Neural progenitor cell (in vitro differentiated cells): ENCODE results near the gene CHST15. TPM values are rescaled to one million over a fixed set of nuclear protein-coding genes. Genes with fewer than 3 reads are reported as not detected.

Experiments used
- DNase-seq: peaks from one replicate; pipeline ENCODE4 v3.0.0-alpha.2; 2016; ENCODE audit warnings: low spot score
- H2AFZ ChIP-seq: fragments of 200-600 bp; sonication (generic); replicated peaks from 2 replicates; pipeline ENCODE4 v1.6.1; 2016; ENCODE audit warnings: antibody characterized with exemption
- H3F3A ChIP-seq: fragments of 200-600 bp; sonication (generic); 2 replicates; pipeline ENCODE4 v1.6.1; 2016; ENCODE audit warnings: antibody characterized with exemption, low read depth
- H3K27ac ChIP-seq: fragments of 200-600 bp; sonication (generic); 2 replicates; pipeline ENCODE4 v1.5.1; 2016; ENCODE audit warnings: mild to moderate bottlenecking
- H3K27me3 ChIP-seq: fragments of 200-600 bp; sonication (generic); 2 replicates; pipeline ENCODE4 v1.6.1; 2016; ENCODE audit warnings: mild to moderate bottlenecking, moderate library complexity
- H3K36me3 ChIP-seq: fragments of 200-600 bp; sonication (generic); 2 replicates; pipeline ENCODE4 v1.5.1; 2016
- H3K4me1 ChIP-seq: fragments of 200-600 bp; sonication (generic); 2 replicates; pipeline ENCODE4 v1.6.1; 2016; ENCODE audit warnings: mixed run types
- H3K4me2 ChIP-seq: fragments of 200-600 bp; sonication (generic); 2 replicates; pipeline ENCODE4 v1.6.1; 2016
- H3K4me3 ChIP-seq: fragments of 200-600 bp; sonication (generic); 2 replicates; pipeline ENCODE4 v1.5.1; 2016
- H3K79me2 ChIP-seq: fragments of 200-600 bp; sonication (generic); 2 replicates; pipeline ENCODE4 v1.6.1; 2016; ENCODE audit warnings: low read depth
- H3K9ac ChIP-seq: fragments of 200-600 bp; sonication (generic); 2 replicates; pipeline ENCODE4 v1.6.1; 2016
- H3K9me3 ChIP-seq: fragments of 200-600 bp; sonication (generic); 2 replicates; pipeline ENCODE4 v1.5.1; 2016; ENCODE audit warnings: low read depth
- H4K20me1 ChIP-seq: fragments of 200-600 bp; sonication (generic); 2 replicates; pipeline ENCODE4 v1.6.1; 2016; ENCODE audit warnings: low read depth
- H3K27ac Mint-ChIP-seq: 3 replicates; pipeline ENCODE4 v1.8.0; 2021; ENCODE audit warnings: mixed read lengths
- H3K27me3 Mint-ChIP-seq: 2 replicates; pipeline ENCODE4 v1.8.0; 2022; ENCODE audit warnings: low read depth, mild to moderate bottlenecking, inconsistent platforms, moderate library complexity, mixed read lengths; ENCODE audit not compliant: insufficient read depth
- H3K36me3 Mint-ChIP-seq: 3 replicates; pipeline ENCODE4 v1.8.0; 2021; ENCODE audit warnings: mixed read lengths
- H3K4me1 Mint-ChIP-seq: 3 replicates; pipeline ENCODE4 v1.8.0; 2021; ENCODE audit warnings: mixed read lengths
- H3K4me3 Mint-ChIP-seq: 3 replicates; pipeline ENCODE4 v1.8.0; 2021; ENCODE audit warnings: mild to moderate bottlenecking, moderate library complexity, mixed read lengths
- H3K9me3 Mint-ChIP-seq: 3 replicates; pipeline ENCODE4 v1.8.0; 2020; ENCODE audit warnings: mixed read lengths
- EZH2 ChIP-seq: fragments of 200-600 bp; sonication (generic); IDR thresholded peaks from 2 replicates; pipeline ENCODE4 v1.6.1; 2017; ENCODE audit warnings: antibody characterized with exemption, mild to moderate bottlenecking, moderate library complexity
- EZH2phosphoT487 ChIP-seq: fragments of 200-600 bp; sonication (generic); IDR thresholded peaks from 2 replicates; pipeline ENCODE4 v1.6.1; 2017; ENCODE audit warnings: antibody characterized with exemption
- total RNA-seq: library from RNA; depleted of rRNA; stranded (reverse); fragments of >200 nt; gene quantifications from 2 replicates; pipeline ENCODE4 v1.2.3, GENCODE V29; 2015; ENCODE audit warnings: low replicate concordance
- TF ChIP-seq, protein P1 (sequence below): fragments of 200-600 bp; sonication (generic); IDR thresholded peaks from 2 replicates; pipeline ENCODE4 v1.5.1; 2017; ENCODE audit warnings: antibody characterized with exemption, mild to moderate bottlenecking

CHST15 gene
- total RNA-seq, 1 donor from 2014 or later, result 0.54 TPM

DNA sequence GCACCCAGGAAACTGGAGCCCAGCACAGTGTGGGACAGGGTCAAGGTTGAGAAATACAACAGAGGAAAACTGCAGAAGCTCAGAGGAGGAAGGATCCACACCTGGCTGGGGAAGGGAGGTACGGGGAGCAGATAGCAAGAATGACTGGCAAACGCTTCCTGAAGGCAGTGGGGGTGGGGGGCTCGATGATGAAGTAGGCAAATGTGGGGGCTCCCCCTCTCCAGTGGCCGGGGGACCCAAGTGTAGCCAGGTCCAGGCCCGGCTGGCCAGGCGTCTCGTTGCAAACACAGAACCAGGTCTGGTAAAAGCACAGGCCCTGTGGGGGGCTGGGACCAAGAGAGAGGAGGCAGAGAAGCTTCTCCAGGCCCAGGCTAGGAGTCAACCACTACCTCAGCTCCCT is 7.7 kb downstream of the CHST15 start:
- H3K27ac Mint-ChIP-seq, result peak overlapping the region; percentile 57
- no peak for DNase-seq
- Histone ChIP-seq H3K27ac (no peak overlapping the region), H2AFZ (no peak overlapping the region), H3K9ac (no peak overlapping the region), H3K9me3 (no peaks in the 10 kb centered on the region), H3K4me2 (no peak overlapping the region), H3K79me2 (no peaks in the 10 kb centered on the region), H4K20me1 (no peaks in the 10 kb centered on the region), H3K4me1 (no peaks in the 10 kb centered on the region), H3F3A (no peaks in the 10 kb centered on the region), H3K27me3 (peaks cover 25% of the 10 kb centered on the region), H3K36me3 (no peaks in the 10 kb centered on the region), H3K4me3 (no peak overlapping the region)
- H3K36me3 Mint-ChIP-seq, result peaks cover 17% of the 10 kb centered on the region
- H3K27me3 Mint-ChIP-seq, result peaks cover 17% of the 10 kb centered on the region
- TF ChIP-seq, protein P1, sequence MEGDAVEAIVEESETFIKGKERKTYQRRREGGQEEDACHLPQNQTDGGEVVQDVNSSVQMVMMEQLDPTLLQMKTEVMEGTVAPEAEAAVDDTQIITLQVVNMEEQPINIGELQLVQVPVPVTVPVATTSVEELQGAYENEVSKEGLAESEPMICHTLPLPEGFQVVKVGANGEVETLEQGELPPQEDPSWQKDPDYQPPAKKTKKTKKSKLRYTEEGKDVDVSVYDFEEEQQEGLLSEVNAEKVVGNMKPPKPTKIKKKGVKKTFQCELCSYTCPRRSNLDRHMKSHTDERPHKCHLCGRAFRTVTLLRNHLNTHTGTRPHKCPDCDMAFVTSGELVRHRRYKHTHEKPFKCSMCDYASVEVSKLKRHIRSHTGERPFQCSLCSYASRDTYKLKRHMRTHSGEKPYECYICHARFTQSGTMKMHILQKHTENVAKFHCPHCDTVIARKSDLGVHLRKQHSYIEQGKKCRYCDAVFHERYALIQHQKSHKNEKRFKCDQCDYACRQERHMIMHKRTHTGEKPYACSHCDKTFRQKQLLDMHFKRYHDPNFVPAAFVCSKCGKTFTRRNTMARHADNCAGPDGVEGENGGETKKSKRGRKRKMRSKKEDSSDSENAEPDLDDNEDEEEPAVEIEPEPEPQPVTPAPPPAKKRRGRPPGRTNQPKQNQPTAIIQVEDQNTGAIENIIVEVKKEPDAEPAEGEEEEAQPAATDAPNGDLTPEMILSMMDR, result no peak
- no peak for TF ChIP-seq EZH2phosphoT487
- no peak for TF ChIP-seq EZH2
- no peak overlapping the region for H3K4me3 Mint-ChIP-seq
- H3K9me3 Mint-ChIP-seq, result peaks cover 5% of the 10 kb centered on the region
- peaks cover 52% of the 10 kb centered on the region for H3K4me1 Mint-ChIP-seq

DNA sequence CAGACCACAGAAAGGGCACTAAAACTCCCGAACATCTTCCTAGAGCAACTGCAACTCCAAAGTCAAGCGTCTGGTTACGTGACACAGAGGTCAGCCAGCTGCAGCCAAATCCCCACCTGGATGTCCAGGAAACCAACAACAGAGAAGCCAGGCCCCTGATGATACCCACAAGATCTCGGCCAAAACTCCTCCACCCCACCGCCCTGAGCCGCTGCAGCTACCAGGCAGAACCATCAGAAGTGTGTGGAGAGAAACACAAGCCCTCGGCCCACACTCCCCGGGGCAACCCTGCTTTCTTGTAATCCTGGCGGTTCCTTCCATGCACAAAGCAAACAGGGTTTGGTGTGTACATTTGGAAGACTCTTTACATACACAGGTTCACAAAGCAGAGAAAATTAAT is 8.7 kb downstream of the CHST15 start:
- TF ChIP-seq EZH2, result no peak
- no peak for TF ChIP-seq EZH2phosphoT487
- TF ChIP-seq, protein P1, result no peak
- H3K4me3 ChIP-seq, result no peak overlapping the region

DNA sequence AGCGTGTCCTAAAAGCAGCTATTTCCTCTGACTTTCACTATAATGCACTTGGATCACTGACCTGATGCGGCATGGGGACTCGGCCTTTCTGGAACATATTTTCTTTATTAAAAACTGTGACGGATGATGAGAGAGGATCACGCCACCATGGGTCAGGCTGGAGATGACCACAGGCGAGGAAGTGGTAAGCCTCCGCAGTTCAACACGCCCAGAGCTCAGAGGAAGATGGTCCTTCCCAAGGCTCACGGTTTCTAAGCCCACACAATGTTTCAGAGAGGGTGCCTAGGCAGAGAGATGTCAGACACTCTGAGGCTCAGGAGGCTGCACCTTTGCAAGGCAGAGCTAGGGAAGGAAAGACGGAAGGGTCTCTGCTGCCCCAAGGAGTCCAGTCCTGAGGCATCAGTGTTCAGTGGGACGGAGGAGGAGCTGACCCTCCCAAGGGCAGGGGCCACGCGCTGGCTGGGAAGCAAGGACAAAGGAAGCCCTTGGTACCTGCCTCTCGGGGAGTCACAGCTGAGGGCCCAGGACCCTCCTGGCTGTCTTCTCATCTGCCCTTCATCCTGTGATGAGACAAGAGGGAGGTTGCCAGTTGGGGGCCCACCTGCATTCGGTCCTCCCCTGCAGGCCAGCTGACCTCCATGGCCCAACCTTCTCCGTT is 9.5 kb downstream of the CHST15 start:
- no peak for DNase-seq
- Histone ChIP-seq H3K9me3 (no peaks in the 10 kb centered on the region), H3K4me3 (no peak overlapping the region), H3K9ac (no peak overlapping the region), H3K4me1 (no peaks in the 10 kb centered on the region), H3K36me3 (no peaks in the 10 kb centered on the region), H3F3A (no peaks in the 10 kb centered on the region), H3K4me2 (no peak overlapping the region), H3K27me3 (peaks cover 7% of the 10 kb centered on the region), H3K79me2 (no peaks in the 10 kb centered on the region), H2AFZ (no peak overlapping the region), H4K20me1 (no peaks in the 10 kb centered on the region), H3K27ac (no peak overlapping the region)
- Mint-ChIP-seq H3K27ac (peak overlapping the region; percentile 10), H3K27me3 (peaks cover 9% of the 10 kb centered on the region), H3K4me1 (peaks cover 55% of the 10 kb centered on the region), H3K36me3 (peaks cover 17% of the 10 kb centered on the region), H3K4me3 (no peak overlapping the region), H3K9me3 (peaks cover 5% of the 10 kb centered on the region)
- TF ChIP-seq EZH2phosphoT487, result no peak

More for the DNA sequence above, 8.7 kb downstream of the CHST15 start:
- no peaks in the 10 kb centered on the region for H3K9me3 ChIP-seq
- no peaks in the 10 kb centered on the region for H3K4me1 ChIP-seq
- H3K4me2 ChIP-seq, result no peak overlapping the region
- H3K27ac Mint-ChIP-seq, result no peak overlapping the region
- peaks cover 17% of the 10 kb centered on the region for H3K36me3 Mint-ChIP-seq
- H3K27ac ChIP-seq, result no peak overlapping the region
- peaks cover 13% of the 10 kb centered on the region for H3K27me3 Mint-ChIP-seq
- DNase-seq, result no peak
- no peaks in the 10 kb centered on the region for H3K79me2 ChIP-seq
- H3K9me3 Mint-ChIP-seq, result peaks cover 5% of the 10 kb centered on the region
- no peaks in the 10 kb centered on the region for H3F3A ChIP-seq
- no peak overlapping the region for H3K9ac ChIP-seq
- H3K4me3 Mint-ChIP-seq, result no peak overlapping the region
- H2AFZ ChIP-seq, result no peak overlapping the region
- H4K20me1 ChIP-seq, result no peaks in the 10 kb centered on the region
- peaks cover 15% of the 10 kb centered on the region for H3K27me3 ChIP-seq
- peaks cover 55% of the 10 kb centered on the region for H3K4me1 Mint-ChIP-seq
- H3K36me3 ChIP-seq, result no peaks in the 10 kb centered on the region

DNA sequence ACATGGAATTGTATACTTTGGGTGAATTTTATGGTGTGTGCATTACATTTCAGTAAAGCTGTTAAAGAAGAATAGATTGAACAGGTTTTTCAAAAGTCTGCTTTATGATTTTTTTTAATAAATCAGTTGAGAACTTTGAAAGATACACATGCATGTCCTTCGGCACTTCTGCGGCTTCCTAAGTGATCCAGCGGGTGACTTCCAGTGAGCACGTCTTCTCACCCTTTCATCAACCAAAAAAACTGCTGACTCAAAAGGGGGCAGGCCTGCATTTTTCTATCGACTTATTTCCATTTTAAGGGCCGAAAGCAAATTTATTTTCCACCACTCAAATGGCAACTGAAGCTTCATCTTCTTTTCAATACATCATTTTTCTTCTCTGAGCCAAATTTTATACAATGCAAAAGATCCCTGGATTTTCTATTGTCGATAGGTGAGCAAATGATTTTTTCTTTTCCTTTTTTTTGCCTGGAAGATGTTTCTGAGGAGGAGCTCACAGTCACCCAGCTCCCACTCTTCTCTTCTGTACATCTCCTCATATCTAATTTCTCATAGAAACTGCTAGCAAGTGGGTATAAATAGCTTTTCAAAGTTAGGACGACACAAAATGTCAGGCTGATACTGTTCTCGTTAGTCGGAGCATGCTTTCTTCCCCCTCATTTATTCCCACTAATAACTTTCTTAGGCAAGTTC is 10.2 kb downstream of the CHST15 start:
- H3K36me3 Mint-ChIP-seq, result peaks cover 17% of the 10 kb centered on the region
- peaks cover 54% of the 10 kb centered on the region for H3K4me1 Mint-ChIP-seq
- Histone ChIP-seq H3K4me2 (no peak overlapping the region), H3K27me3 (peaks cover 5% of the 10 kb centered on the region), H3K79me2 (no peaks in the 10 kb centered on the region), H3K27ac (no peak overlapping the region), H3K9ac (no peak overlapping the region), H2AFZ (no peak overlapping the region), H4K20me1 (no peaks in the 10 kb centered on the region), H3K4me1 (no peaks in the 10 kb centered on the region), H3K4me3 (no peak overlapping the region), H3K9me3 (no peaks in the 10 kb centered on the region), H3K36me3 (no peaks in the 10 kb centered on the region), H3F3A (no peaks in the 10 kb centered on the region)
- peak overlapping the region; percentile 10 for H3K27ac Mint-ChIP-seq
- peaks cover 5% of the 10 kb centered on the region for H3K9me3 Mint-ChIP-seq
- H3K27me3 Mint-ChIP-seq, result peaks cover 9% of the 10 kb centered on the region
- no peak overlapping the region for H3K4me3 Mint-ChIP-seq
- DNase-seq, result no peak
- TF ChIP-seq EZH2 (no peak), EZH2phosphoT487 (no peak)
- TF ChIP-seq, protein P1, result no peak
